Muscle of back (tissue), 13 donors: Measurements from ENCODE around the gene FXR1. TPM values are rescaled to one million over a fixed set of nuclear protein-coding genes. Genes with fewer than 3 reads are reported as not detected.
"Not testable (repeated sequence)": the region's sequence is repeated elsewhere in the genome, so short reads cannot be mapped to it uniquely, and the experiment has no call there.

Source experiments
- DNase-seq, 3 donors: peaks; one replicate each; pipeline versions ENCODE4 v3.0.0 to v3.0.0-alpha.2; 2013
- long read RNA-seq, 9 donors: transcript quantifications; one replicate each; lab custom pipeline, GENCODE V29; 2026
- polyA plus RNA-seq, 10 donors: library from polyadenylated mRNA; unstranded; fragments of 120-200 nt; gene quantifications; one replicate each; pipeline ENCODE4 v1.2.1, GENCODE V29; 2013; ENCODE audit not compliant: insufficient read length in 10 of 10

Gene FXR1
- 100 to 1,000 TPM; 386 to 644 (median 501) TPM for polyA plus RNA-seq
- long read RNA-seq, donor 1, full-length matches to known transcripts, result 10 of 81 reads
- long read RNA-seq, donor 1, partial matches to known transcripts, result 44 of 81 reads
- long read RNA-seq, donor 1, other reads (novel, unspliced or antisense), result 27 of 81 reads
- long read RNA-seq, donor 2, full-length matches to known transcripts, result 21 of 97 reads
- long read RNA-seq, donor 2, partial matches to known transcripts, result 43 of 97 reads
- long read RNA-seq, donor 2, other reads (novel, unspliced or antisense), result 33 of 97 reads
- long read RNA-seq, donor 3, result 0 reads
- long read RNA-seq, donor 4, full-length matches to known transcripts, result 17 of 119 reads
- long read RNA-seq, donor 4, partial matches to known transcripts, result 77 of 119 reads
- long read RNA-seq, donor 4, other reads (novel, unspliced or antisense), result 25 of 119 reads
- long read RNA-seq, donor 5, full-length matches to known transcripts, result 17 of 76 reads
- long read RNA-seq, donor 5, partial matches to known transcripts, result 40 of 76 reads
- long read RNA-seq, donor 5, other reads (novel, unspliced or antisense), result 19 of 76 reads
- long read RNA-seq, donor 6, full-length matches to known transcripts, result 21 of 115 reads
- long read RNA-seq, donor 6, partial matches to known transcripts, result 81 of 115 reads
- long read RNA-seq, donor 6, other reads (novel, unspliced or antisense), result 13 of 115 reads
- long read RNA-seq, donor 7, full-length matches to known transcripts, result 12 of 43 reads
- long read RNA-seq, donor 7, partial matches to known transcripts, result 18 of 43 reads
- long read RNA-seq, donor 7, other reads (novel, unspliced or antisense), result 13 of 43 reads
- long read RNA-seq, donor 8, full-length matches to known transcripts, result 20 of 43 reads
- long read RNA-seq, donor 8, partial matches to known transcripts, result 13 of 43 reads
- long read RNA-seq, donor 8, other reads (novel, unspliced or antisense), result 10 of 43 reads
- long read RNA-seq, donor 9, full-length matches to known transcripts, result 3 of 3 reads
- long read RNA-seq, donor 9, partial matches to known transcripts, result 0 of 3 reads
- long read RNA-seq, donor 9, other reads (novel, unspliced or antisense), result 0 of 3 reads

DNA sequence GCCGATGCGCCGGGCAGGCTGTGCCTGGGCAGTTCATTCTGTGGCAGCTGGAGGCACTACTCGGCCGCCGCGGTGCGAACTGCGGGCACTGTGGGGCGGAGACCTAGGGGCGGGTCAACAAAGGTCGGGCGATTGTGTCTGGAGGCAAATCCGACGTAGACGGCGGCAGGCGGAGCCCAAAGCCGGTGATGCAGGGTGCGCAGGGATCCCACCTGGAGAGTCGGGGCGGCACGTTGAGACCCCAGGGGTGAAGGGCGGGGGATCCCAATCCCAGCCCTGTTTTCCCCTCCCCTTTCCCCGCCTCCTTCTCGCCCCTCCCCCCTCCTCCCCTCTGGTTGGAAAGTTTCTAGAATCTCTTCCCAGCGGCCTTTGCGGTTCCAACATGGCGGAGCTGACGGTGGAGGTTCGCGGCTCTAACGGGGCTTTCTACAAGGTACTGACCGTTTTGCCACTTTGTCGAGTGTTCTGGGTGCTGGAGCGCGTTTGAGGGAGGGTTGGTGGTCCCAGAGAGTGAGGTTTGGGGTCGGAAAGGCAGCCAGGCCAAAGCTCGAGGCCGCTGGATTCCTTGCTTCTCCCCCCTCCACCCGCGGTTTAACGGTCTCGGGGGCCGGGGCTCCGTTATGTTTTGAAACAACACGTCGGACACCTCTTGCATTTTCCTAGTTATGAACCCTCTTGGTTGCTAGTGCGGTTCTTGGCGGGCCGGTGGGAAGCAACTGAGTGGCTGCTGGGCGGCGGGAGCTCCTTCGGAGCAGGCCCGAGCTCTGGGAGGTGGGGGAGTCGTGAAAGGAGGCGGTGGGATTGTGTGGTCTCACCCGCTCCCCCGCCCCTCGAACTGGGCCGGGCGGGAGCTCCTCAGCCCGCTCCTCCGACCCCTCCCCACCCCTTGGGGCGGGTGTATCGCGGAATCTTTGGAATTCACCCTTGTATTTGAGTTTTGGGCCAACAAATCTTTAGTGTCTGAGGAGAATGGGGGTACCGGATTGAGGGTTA lies at the start of gene FXR1:
Gene FXR1, plus strand, starts transcription at position 367 of the 993 bp plus-strand sequence. Its CDS starts 16 bp downstream, at position 383.
- peak; percentile 86 to 94 (median 87) for DNase-seq

DNA sequence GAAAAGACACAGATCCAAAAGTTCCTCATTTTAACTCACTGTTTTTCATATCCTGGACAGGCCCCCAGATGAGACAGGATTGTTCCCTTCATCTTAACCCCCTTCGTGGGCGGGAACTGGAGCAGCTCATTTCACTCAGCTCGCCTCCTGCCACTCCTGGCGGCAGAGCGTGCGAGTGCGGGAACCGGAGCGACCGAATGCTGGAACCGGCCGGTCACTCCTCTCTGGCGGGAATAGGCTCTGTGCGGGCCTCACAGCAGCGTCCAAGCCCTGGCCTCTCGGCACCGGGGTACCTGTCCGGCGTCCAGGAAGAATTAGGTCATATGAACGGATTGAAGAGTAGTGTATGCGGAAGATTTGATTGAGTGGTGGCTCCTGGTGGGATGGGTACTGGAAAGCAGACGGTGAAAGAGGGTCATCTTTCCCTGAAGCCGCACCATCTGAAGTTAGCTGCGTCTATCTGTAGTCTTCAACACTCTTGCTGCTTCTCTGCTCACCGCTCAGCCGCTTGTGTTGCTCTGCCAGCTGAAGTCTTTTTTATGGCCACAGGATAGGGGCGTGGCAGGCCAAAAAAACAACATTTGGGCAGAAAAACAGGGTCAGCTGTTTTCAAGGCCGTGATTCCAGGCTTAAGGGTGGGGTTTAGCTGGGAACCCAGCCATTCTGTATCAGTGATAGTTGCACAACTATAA lies 42.3 kb upstream of the FXR1 start:
- DNase-seq, result peak; percentile 10 to 62 (median 27)

DNA sequence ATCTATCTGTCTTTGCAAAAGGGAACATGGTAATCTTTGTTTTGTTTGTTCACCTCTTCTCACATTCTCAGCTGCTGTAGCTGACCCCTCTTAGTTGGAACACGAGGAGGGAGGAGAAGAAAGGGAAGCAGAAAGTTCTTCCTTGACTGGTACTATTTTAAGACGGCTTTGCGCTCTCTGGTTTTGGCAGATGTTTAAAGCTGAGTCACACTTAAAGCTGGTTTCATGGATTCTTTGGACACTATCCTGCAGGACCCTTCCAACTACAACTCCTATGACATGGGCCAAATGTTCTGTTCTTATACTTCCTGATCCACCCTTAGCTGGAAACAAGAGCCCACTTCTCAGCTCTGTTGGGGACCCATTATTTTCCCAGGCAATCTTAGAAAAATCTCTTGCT lies 40.6 kb upstream of the FXR1 start:
- peak; percentile 25 to 34 (median 31) for DNase-seq

DNA sequence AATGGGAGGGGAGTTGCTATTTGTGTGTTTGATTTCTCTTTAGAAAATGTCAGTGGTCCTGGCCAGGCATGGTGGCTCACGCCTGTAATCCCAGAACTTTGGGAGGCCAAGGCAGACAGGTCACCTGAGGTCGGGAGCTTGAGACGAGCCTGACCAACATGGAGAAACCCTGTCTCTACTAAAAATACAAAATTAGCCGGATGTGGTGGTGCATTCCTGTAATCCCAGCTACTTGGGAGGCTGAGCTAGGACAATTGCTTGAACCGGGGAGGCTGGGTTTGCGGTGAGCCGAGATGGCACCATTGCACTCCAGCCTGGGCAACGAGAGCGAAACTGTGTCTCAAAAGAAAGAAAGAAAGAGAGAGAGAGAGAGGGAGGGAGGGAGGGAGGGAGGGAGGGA lies 40.0 kb upstream of the FXR1 start:
- DNase-seq, result not testable (repeated sequence)

DNA sequence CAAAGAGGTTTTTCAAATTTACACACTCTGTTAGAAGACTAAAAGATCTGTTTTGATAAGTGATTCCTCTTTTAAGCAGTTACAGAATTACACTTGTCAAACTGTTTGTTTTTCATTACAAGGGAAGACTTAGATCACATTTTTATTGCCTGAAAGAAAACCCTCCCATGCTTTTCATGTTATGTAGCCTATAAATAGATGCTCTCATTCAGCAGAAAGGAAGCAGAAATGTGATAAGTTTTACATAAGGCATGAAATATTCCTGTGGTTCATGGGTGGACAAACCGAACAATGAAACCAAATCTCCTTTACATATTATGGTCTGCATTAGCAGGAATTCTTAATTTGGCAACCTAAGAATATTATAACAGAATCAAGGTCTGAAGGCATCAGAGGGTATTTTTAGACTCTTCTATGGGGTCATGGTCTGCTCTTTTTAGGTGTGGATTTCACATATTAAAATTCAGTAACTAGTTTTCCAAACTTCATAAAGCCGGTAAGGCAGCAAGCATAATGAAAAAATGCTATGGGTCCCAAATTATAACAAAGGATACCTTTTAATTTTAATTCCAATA lies 37.3 kb upstream of the FXR1 start:
- no peak for DNase-seq

DNA sequence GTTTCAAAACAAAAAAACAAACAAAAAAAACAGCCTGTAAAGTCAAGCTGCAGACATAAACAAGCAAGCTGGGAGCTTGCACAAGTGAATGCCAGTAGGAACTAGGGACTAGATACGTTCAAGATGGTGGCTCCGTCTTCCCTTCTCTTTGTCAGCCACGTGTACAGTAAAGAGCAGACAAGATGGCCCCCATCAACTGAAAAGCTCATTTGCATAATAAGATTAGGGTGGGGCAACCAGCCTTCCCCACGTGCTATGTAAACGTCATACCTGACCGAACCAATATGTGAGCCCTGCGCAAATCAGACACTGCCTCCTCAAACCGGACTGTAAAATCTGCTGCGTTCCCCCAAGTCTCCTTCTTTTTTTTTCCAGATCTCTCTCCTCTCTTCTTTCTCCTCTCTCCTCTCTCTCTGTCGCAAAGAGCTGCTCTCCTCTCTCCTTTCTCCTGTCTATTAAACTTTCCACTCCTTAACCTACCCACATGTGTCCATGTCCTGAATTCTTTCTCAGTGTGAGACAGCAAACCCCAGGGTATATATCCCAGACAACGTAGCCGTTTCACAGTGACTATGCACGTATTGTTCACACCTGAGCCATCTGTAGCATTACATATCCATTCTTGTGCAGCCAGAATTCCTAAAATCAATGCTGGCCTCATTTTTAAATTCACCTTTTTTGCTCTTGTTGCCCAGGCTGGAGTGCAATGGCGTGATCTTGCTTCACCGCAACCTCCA lies 31.2 kb upstream of the FXR1 start:
- DNase-seq, result no peak

DNA sequence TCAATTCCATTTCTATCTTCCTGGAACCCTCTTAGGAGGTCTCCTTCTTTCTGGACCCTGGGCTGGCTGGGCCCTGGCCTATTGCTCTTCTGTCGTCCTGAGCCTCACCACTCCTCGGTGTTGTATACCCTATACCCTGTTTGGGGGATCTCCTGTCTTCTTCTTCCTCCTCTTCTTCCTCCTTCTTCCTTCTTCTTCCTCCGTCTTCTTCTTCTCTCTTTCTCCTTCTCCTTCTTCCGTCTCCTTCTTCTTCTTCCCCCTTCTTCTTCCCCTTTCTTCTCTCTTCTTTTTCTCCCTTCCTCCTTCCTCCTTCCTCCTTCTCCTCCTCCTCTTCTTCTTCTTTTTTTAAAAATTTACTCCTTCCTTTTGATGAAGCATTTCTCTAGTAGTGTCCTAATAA lies 30.4 kb upstream of the FXR1 start:
- DNase-seq, result no peak

DNA sequence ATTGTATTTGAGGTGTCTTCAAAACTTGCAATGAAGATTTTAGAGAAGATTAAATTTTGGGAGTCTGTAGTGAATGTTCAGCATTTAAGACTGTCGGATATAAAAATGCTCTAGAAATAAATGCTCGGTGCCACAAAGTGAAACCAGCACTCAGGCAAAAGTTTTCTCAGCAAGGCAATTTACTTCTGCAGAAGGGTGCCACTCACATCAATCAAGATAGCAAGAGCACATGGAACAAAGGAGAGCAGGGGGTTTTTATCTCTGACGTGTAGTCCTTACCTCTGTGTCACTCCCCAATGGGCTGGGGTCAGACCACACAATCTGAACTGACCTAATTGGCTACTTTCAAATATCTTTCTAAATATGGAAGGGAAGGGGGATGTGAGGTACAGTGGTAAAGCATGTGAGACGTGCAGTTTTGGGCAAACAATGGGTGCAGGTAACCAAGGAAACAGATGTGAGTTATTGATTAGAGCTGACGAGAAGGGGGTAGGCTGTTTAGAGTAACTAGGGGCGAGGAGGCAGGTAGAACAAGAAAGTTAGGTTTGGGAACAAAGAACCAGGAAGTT lies 23.4 kb upstream of the FXR1 start:
- no peak for DNase-seq

DNA sequence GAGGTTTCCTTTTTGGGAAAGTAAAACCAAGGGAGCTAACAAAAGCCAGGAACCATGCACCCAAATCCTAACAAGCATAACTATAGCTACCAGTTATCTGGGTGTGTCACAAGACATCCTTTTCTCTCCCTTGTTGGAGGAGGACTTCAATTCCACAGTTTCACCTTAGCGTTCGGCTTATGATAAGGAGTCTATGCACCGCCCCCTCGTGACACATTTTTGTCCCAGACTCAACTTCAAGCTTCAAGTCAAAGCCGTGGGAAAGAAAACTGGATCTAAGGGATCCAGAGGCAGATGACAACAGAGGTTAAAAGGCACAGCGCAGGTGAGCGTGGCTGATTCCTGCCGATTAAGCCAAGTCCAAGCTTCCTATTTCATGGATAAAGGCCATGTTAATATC lies 13.9 kb upstream of the FXR1 start:
- DNase-seq, result no peak

DNA sequence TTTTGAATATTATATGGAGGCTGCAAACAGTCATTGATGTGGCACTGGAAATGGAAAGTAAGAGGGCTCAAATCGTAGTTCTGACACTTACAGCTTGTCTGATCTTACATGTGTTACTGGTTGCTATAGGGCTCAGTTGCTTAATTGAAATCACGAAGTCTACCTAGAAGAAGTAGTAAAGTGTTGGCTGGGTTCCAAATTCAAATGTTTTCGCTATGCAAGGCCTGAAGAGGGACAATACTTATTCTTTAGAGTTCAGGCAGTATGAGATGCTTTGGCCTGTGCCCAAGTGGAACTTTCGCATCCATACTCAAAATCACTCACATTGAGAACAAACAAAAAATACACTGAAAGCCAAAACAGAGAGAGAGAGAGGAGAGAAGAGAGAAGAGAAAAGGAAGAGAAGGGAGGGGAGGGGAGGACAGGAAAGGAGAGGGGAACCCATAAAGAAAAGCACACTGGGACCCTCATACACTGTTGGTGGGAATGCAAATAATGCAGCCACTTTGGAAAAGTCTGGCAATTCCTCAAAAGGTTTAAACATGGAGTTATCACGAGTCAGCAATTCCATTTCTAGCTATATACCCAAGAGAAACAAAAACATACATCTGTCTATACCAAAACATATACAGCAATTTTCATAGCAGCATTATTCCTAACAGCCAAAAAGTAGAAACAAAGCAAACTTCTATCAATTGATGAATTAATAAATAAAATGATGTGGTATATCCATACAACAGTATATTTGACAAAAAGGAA lies 2.9 kb upstream of the FXR1 start:
- DNase-seq, result no peak

DNA sequence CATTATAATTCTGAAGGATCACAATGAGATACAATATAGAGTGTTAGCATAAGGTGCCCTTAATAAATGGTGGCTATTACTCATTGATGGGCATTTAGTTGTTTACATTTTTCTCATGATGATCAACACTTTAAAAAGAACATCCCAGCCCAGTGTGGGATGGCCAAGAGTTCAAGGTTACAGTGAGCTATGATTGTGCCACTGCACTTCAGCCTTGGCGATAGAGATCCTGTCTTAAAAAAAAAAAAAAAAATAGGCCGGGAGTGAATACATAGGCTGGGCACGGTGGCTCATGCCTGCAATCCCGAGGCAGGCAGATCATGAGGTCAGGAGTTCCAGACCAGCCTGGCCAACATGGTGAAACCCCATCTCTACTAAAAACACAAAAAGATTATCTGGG lies 1.6 kb upstream of the FXR1 start:
- DNase-seq, result no peak

DNA sequence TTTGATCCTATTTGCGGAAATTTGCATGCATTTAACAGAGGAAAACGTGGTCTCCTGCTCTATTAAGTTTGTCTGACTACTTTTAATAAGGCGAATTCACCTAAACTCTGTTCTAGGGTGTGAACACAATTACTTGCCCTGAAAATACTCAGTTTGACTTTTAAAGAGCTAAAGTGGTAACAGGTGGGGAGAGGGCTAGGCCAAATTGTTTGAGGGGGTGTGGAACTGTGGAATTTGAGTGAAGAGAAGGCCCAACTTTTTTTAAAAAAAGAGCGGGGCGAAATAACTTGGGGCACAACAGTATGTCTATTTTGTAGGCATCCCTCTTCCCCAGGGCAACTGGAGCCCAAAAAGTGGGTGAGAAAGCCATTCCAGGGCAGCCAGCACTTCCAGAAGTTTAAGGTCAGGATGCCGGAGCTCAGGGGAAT lies 580 bp upstream of the FXR1 start:
- DNase-seq, result no peak

DNA sequence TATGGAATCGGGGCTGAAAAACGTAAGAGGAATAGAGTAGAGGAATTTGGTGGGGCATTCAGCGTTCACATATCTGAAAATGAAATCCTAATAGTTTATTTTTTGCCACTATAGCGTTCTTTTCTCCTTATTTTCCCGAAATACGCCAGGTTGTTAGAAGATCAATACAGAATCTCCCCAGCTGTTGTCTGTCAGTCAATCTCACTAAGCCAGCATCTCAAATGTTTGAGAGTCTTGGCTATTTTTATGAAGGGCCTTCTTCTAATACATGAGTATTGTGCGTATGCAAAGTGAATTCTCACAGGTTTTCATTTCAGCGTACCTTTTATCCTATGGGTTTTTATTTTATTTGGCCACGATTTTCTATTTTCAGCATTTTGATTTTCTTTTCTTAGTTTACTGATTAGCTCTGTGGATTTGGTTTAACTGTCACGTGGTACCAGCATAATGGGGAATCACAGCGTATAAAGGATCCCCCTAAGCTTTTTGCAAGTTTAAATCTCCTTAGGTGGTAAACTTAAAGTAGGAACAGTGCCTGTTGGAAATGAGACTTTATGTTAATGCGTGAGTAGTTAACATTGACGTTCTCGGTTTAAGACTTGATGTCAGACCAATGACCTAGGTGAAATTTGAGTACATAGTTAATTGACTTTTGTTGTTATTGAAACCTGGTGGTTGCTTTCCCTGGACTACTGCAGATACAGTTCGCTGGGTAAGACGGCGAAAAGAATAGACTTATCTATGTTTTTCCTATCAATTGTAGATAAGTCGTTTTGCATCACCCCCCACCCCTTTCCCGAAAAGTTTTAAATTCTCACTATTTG lies 1.3 kb downstream of the FXR1 start:
- peak; percentile 34 to 45 (median 43) for DNase-seq

DNA sequence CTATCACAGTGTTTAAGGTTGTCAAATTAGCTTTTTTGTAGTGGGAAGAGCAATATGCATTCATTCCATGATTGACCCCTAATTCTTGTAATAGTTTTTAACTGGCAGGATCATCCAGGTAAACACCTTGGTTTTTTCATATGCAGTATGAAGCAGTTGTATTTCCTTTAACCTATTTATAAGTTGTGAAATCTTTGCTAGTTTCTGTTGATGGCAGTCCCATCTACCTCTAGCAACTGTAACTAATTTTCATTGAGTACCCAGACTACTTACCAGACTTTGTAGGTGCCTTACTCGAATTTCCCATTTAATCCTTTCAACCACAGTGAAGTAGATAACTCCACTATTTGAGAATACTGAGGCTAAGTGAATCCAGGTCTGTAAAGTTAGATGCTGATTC lies 6.1 kb downstream of the FXR1 start:
- DNase-seq, result no peak

DNA sequence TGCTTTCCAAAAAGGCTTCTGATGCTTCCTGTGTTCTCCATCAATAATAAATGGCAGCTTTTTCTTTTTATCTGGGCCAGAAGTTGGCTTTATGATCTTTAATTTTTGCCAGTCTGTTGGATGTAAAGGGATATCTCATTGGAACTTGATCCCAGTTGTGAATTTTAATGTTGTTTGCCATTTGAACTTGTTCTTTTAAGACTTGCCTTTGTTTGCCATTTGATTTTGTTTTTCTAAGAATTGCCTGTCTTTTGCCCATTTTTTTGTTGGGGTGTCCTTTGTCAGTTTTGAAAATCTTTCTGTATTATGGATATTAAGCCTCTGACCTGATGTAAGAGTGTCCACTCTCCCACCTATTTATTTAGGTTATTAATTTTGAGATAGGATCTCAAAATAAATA lies 9.8 kb downstream of the FXR1 start:
- no peak for DNase-seq

DNA sequence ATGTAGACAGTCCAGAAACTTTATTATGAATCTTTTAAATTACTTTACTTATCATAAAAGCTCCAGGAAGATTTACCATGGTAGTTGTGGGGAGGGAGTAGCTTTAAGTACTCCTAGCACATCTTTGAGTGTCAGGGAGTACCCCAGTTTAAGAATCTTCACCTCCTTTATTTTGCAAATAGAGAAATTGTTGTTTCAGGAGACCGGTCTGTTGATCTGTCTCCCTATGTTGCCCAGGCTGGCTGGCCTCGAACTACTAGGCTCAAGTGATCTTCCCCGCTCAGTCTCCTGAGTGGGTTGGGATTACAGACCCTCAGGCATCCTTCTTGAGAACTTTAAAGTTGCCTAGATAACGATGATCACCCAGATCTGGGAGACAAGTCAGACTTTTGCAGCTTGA lies 11.1 kb downstream of the FXR1 start:
- DNase-seq, result no peak

DNA sequence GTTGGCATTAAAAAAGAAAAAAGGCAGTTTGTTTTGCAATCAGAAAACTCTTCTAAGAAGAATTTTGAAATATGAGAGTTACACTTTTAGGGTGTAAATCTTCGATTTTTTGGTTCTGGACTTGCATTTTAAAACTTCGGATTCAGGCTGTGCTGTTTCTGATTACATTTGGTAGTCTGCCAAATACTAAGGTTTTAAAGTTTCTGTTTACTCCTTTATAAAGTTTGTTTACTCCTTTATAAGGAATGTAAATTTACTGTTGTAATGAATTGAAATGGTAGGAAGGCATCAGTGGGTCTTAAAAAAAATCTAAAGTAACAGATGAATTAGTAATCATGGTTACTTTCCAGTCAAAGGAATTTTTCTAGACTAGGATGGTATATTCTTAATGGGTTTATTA lies 14.1 kb downstream of the FXR1 start:
- no peak for DNase-seq
